Small intestine (tissue), 7 donors: ENCODE data around the gene SPTBN4. TPM values are rescaled to one million over a fixed set of nuclear protein-coding genes. Genes with fewer than 3 reads are reported as not detected.
A peak's percentile ranks its signal among the peaks of the same experiment; 100 is the strongest.

Experiments used
- DNase-seq, 2 donors: peaks; one replicate each; pipeline versions ENCODE4 v3.0.0 to v3.0.0-alpha.2; 2013
- FAIRE-seq: peaks from 2 replicates; lab custom pipeline; 2012; peaks lifted over from hg19 to GRCh38; lab: Jason Lieb, UNC
- H3K27ac ChIP-seq, 3 donors: one replicate each; pipeline ENCODE4 v1.5.1; 2013; ENCODE audit warnings: low read length in 2 of 3, mild to moderate bottlenecking in 2 of 3, control low read depth in 1 of 3, inconsistent platforms in 1 of 3, low read depth in 1 of 3, moderate library complexity in 1 of 3
- H3K27me3 ChIP-seq, 3 donors: one replicate each; pipeline ENCODE4 v1.6.1; 2013; ENCODE audit warnings: low read length in 3 of 3, inconsistent platforms in 1 of 3; ENCODE audit not compliant: control insufficient read depth in 3 of 3, insufficient read depth in 3 of 3
- H3K36me3 ChIP-seq, 3 donors: one replicate each; pipeline ENCODE4 v1.6.1; 2013; ENCODE audit warnings: low read length in 3 of 3, inconsistent platforms in 1 of 3, low read depth in 1 of 3, mild to moderate bottlenecking in 1 of 3, moderate library complexity in 1 of 3; ENCODE audit not compliant: control insufficient read depth in 3 of 3, insufficient read depth in 2 of 3
- H3K4me1 ChIP-seq, 3 donors: one replicate each; pipeline ENCODE4 v1.6.1; 2013; ENCODE audit warnings: low read length in 2 of 3, inconsistent platforms in 1 of 3, low read depth in 1 of 3, mild to moderate bottlenecking in 1 of 3, moderate library complexity in 1 of 3; ENCODE audit not compliant: control insufficient read depth in 3 of 3, insufficient read depth in 2 of 3
- H3K4me3 ChIP-seq, 3 donors: one replicate each; pipeline ENCODE4 v1.5.1; 2013; ENCODE audit warnings: low read length in 3 of 3, control low read depth in 1 of 3, inconsistent platforms in 1 of 3, low read depth in 1 of 3, mild to moderate bottlenecking in 1 of 3, moderate library complexity in 1 of 3
- H3K9me3 ChIP-seq, 2 donors: one replicate each; pipeline ENCODE4 v1.6.1; 2013; ENCODE audit warnings: low read depth in 1 of 2, low read length in 1 of 2; ENCODE audit not compliant: control insufficient read depth in 2 of 2, insufficient read depth in 1 of 2
- WGBS, 3 donors: extraction: QIAGEN DNeasy Blood & Tissue Kit; methylation state at CpG; one replicate each; pipeline ENCODE4 v1.1.7; 2013; 5-methylcytosine and 5-hydroxymethylcytosine counted together
- polyA plus RNA-seq, 4 donors: library from polyadenylated mRNA; stranded (reverse) in 3 of 4; unstranded in 1 of 4; fragments of 200-250 nt in 3 of 4; fragments of 120-200 nt in 1 of 4; gene quantifications; one replicate each; pipeline versions ENCODE4 v1.2.1 to v1.2.3, GENCODE V29; 2013
- donor health status: healthy with polysubstance abuse.
- donor health status: control.
- donor health status: control.
- donor health status: Bipolar disorder and iron deficiency.
- donor health status: healthy.

The SPTBN4 gene
- polyA plus RNA-seq, 4 donors, result 1.1 to 2.0 (median 1.8) TPM; not detected in 1

GRCh38 chr19:40528078-40528477 is 61.3 kb downstream of the SPTBN4 start:
- Histone ChIP-seq H3K27me3 (peaks cover 0 to 18% (median 3%) of the 10 kb centered on the region in 3 donors), H3K4me1 (peaks cover 0 to 21% (median 3%) of the 10 kb centered on the region in 3 donors), H3K9me3 (no peaks in the 10 kb centered on the region), H3K27ac (no peak overlapping the region), H3K4me3 (no peak overlapping the region), H3K36me3 (no peaks in the 10 kb centered on the region)
- DNase-seq (no peak), FAIRE-seq (no peak)
- WGBS, 3 donors, result 81 to 84% (median 83%) methylated on average over 6 of the region's 6 CpGs

GRCh38 chr19:40528533-40529092 is 61.8 kb downstream of the SPTBN4 start:
- peaks cover 0 to 16% (median 3%) of the 10 kb centered on the region in 3 donors for H3K4me1 ChIP-seq
- H3K27me3 ChIP-seq, result peaks cover 0 to 18% (median 3%) of the 10 kb centered on the region in 3 donors
- DNase-seq (no peak), FAIRE-seq (no peak)
- no peaks in the 10 kb centered on the region for H3K36me3 ChIP-seq
- H3K4me3 ChIP-seq, result no peak overlapping the region
- H3K9me3 ChIP-seq, result no peaks in the 10 kb centered on the region
- H3K27ac ChIP-seq, result no peak overlapping the region
- WGBS, 3 donors, result 58 to 66% (median 61%) methylated on average over 14 of the region's 14 CpGs

- H3K36me3 ChIP-seq, result no peaks in the 10 kb centered on the region
- peaks cover 0 to 24% (median 3%) of the 10 kb centered on the region in 3 donors for H3K27me3 ChIP-seq
- peaks cover 0 to 6% of the 10 kb centered on the region in 2 donors for H3K9me3 ChIP-seq
- DNase-seq (peak; percentile 84 to 94), FAIRE-seq (no peak)
- H3K27ac ChIP-seq, result peak overlapping the region in 1 of 3 donors; percentile 30
- H3K4me1 ChIP-seq, result peaks cover 0 to 16% (median 3%) of the 10 kb centered on the region in 3 donors
- WGBS, 3 donors, result 1 to 3% (median 2%) methylated on average over 50 to 54 of the region's 54 CpGs
- peak overlapping the region in 2 of 3 donors; percentile 43 to 58 for H3K4me3 ChIP-seq
These were observed 62.5 kb downstream of the SPTBN4 start for GRCh38 chr19:40529093-40529954.

- DNase-seq (peak in 1 of 2 donors; percentile 48), FAIRE-seq (no peak)
- 3 to 10% (median 7%) methylated on average over 37 to 75 of the region's 75 CpGs for WGBS, 3 donors
- H3K4me3 ChIP-seq, result peak overlapping the region in 2 of 3 donors; percentile 25 to 36
- peaks cover 0 to 16% (median 3%) of the 10 kb centered on the region in 3 donors for H3K4me1 ChIP-seq
- H3K9me3 ChIP-seq, result peaks cover 0 to 10% of the 10 kb centered on the region in 2 donors
- no peak overlapping the region for H3K27ac ChIP-seq
- H3K27me3 ChIP-seq, result peaks cover 0 to 24% (median 3%) of the 10 kb centered on the region in 3 donors
- no peaks in the 10 kb centered on the region for H3K36me3 ChIP-seq
These were observed 63.5 kb downstream of the SPTBN4 start for GRCh38 chr19:40530091-40530901.

- no peak for FAIRE-seq
- no peak overlapping the region for H3K27ac ChIP-seq
These were observed 66.7 kb downstream of the SPTBN4 start for GRCh38 chr19:40533508-40533907.

GRCh38 chr19:40534148-40534547 is 67.3 kb downstream of the SPTBN4 start:
- FAIRE-seq (no peak), DNase-seq (no peak)
- Histone ChIP-seq H3K36me3 (no peaks in the 10 kb centered on the region), H3K4me1 (peaks cover 0 to 16% (median 3%) of the 10 kb centered on the region in 3 donors), H3K9me3 (peaks cover 0 to 10% of the 10 kb centered on the region in 2 donors), H3K27me3 (peaks cover 0 to 24% (median 3%) of the 10 kb centered on the region in 3 donors), H3K4me3 (no peak overlapping the region), H3K27ac (no peak overlapping the region)
- WGBS, 3 donors, result 78 to 82% (median 78%) methylated on average over 4 of the region's 4 CpGs

More at GRCh38 chr19:40533508-40533907, 66.7 kb downstream of the SPTBN4 start:
- Histone ChIP-seq H3K27me3 (peaks cover 0 to 24% (median 3%) of the 10 kb centered on the region in 3 donors), H3K36me3 (no peaks in the 10 kb centered on the region), H3K4me1 (peaks cover 0 to 16% (median 3%) of the 10 kb centered on the region in 3 donors), H3K9me3 (peaks cover 0 to 10% of the 10 kb centered on the region in 2 donors), H3K4me3 (no peak overlapping the region)
- no peak for DNase-seq
- WGBS, 3 donors, result 75 to 77% (median 75%) methylated on average over 2 of the region's 2 CpGs

GRCh38 chr19:40539070-40539469 is 72.3 kb downstream of the SPTBN4 start:
- DNase-seq, result no peak
- Histone ChIP-seq H3K36me3 (no peaks in the 10 kb centered on the region), H3K4me3 (no peak overlapping the region), H3K9me3 (peaks cover 0 to 6% of the 10 kb centered on the region in 2 donors), H3K27me3 (peaks cover 0 to 6% (median 0%) of the 10 kb centered on the region in 3 donors), H3K27ac (no peak overlapping the region), H3K4me1 (no peaks in the 10 kb centered on the region)
- 46 to 64% (median 55%) methylated on average over 4 of the region's 4 CpGs for WGBS, 3 donors
- no peak for FAIRE-seq
